Muscle layer of colon (tissue), 2 donors: Measurements from ENCODE around the gene C2CD3.
"Not testable (repeated sequence)": the region's sequence is repeated elsewhere in the genome, so short reads cannot be mapped to it uniquely, and the experiment has no call there.

Source experiments
- H3K27ac ChIP-seq: one replicate; pipeline ENCODE4 v1.7.0; 2013; ENCODE audit warnings: low read depth, mild to moderate bottlenecking, low read length, moderate library complexity
- H3K27me3 ChIP-seq, 2 donors: one replicate each; pipeline ENCODE4 v1.7.0; 2013; ENCODE audit warnings: low read length in 2 of 2, mild to moderate bottlenecking in 2 of 2; ENCODE audit not compliant: insufficient read depth in 2 of 2, control insufficient read depth in 1 of 2
- H3K36me3 ChIP-seq: one replicate; pipeline ENCODE4 v1.7.0; 2013; ENCODE audit warnings: mild to moderate bottlenecking, low read length; ENCODE audit not compliant: insufficient read depth
- H3K4me1 ChIP-seq: one replicate; pipeline ENCODE4 v1.7.0; 2013; ENCODE audit warnings: mild to moderate bottlenecking, low read length; ENCODE audit not compliant: insufficient read depth
- H3K4me3 ChIP-seq, 2 donors: one replicate each; pipeline ENCODE4 v1.7.0; 2013; ENCODE audit warnings: low read length in 2 of 2, low read depth in 1 of 2, mild to moderate bottlenecking in 1 of 2, moderate library complexity in 1 of 2
- H3K9ac ChIP-seq: one replicate; pipeline ENCODE4 v1.7.0; 2013; ENCODE audit warnings: low read length
- H3K9me3 ChIP-seq: one replicate; pipeline ENCODE4 v1.7.0; 2013; ENCODE audit warnings: mild to moderate bottlenecking, low read length
- donor health status: abdominal sarcoma.
- donor health status: Adenocarcinoma of cecum.

The C2CD3 gene

GRCh38 chr11:74135127-74135840 is 35.5 kb downstream of the C2CD3 start:
- H3K4me1 ChIP-seq: peaks cover 17% of the 10 kb centered on the region
- no peak overlapping the region for H3K27ac ChIP-seq
- no peak overlapping the region for H3K4me3 ChIP-seq
- H3K36me3 ChIP-seq: peaks cover 5% of the 10 kb centered on the region
- H3K9me3 ChIP-seq: no peaks in the 10 kb centered on the region
- no peaks in the 10 kb centered on the region for H3K27me3 ChIP-seq
- H3K9ac ChIP-seq: no peak overlapping the region

GRCh38 chr11:74134661-74135060 is 36.1 kb downstream of the C2CD3 start:
- Histone ChIP-seq H3K36me3 (peaks cover 5% of the 10 kb centered on the region), H3K4me3 (no peak overlapping the region), H3K9ac (no peak overlapping the region)

GRCh38 chr11:74133436-74133835 is 37.4 kb downstream of the C2CD3 start:
- H3K27ac ChIP-seq: no peak overlapping the region
- H3K9me3 ChIP-seq: no peaks in the 10 kb centered on the region
- no peak overlapping the region for H3K9ac ChIP-seq
- H3K36me3 ChIP-seq: peaks cover 5% of the 10 kb centered on the region
- peaks cover 5% of the 10 kb centered on the region for H3K4me1 ChIP-seq
- H3K27me3 ChIP-seq: no peaks in the 10 kb centered on the region
- no peak overlapping the region for H3K4me3 ChIP-seq

More at GRCh38 chr11:74134661-74135060, 36.1 kb downstream of the C2CD3 start:
- no peak overlapping the region for H3K27ac ChIP-seq
- H3K9me3 ChIP-seq: no peaks in the 10 kb centered on the region
- H3K4me1 ChIP-seq: peaks cover 17% of the 10 kb centered on the region
- no peaks in the 10 kb centered on the region for H3K27me3 ChIP-seq

- Histone ChIP-seq H3K36me3 (peaks cover 5% of the 10 kb centered on the region), H3K27ac (no peak overlapping the region), H3K9ac (no peak overlapping the region), H3K9me3 (no peaks in the 10 kb centered on the region), H3K4me3 (no peak overlapping the region), H3K27me3 (no peaks in the 10 kb centered on the region), H3K4me1 (no peaks in the 10 kb centered on the region)
Measured at GRCh38 chr11:74132833-74133232, 38.0 kb downstream of the C2CD3 start.

GRCh38 chr11:74129121-74129520 is 41.7 kb downstream of the C2CD3 start:
- H3K36me3 ChIP-seq, H3K4me3 ChIP-seq, H3K27me3 ChIP-seq, H3K27ac ChIP-seq, H3K4me1 ChIP-seq, H3K9me3 ChIP-seq, H3K9ac ChIP-seq: not testable (repeated sequence)

- no peak overlapping the region for H3K9ac ChIP-seq
- H3K27me3 ChIP-seq: no peaks in the 10 kb centered on the region
- peaks cover 4% of the 10 kb centered on the region for H3K36me3 ChIP-seq
- H3K9me3 ChIP-seq: no peaks in the 10 kb centered on the region
- no peaks in the 10 kb centered on the region for H3K4me1 ChIP-seq
- H3K27ac ChIP-seq: no peak overlapping the region
- H3K4me3 ChIP-seq: no peak overlapping the region
Measured at GRCh38 chr11:74123008-74123448, 47.8 kb downstream of the C2CD3 start.

GRCh38 chr11:74121804-74122203 is 49.0 kb downstream of the C2CD3 start:
- H3K9me3 ChIP-seq: no peaks in the 10 kb centered on the region
- H3K27ac ChIP-seq: no peak overlapping the region
- H3K27me3 ChIP-seq: no peaks in the 10 kb centered on the region
- no peak overlapping the region for H3K4me3 ChIP-seq
- H3K36me3 ChIP-seq: peaks cover 5% of the 10 kb centered on the region
- H3K4me1 ChIP-seq: no peaks in the 10 kb centered on the region
- no peak overlapping the region for H3K9ac ChIP-seq

GRCh38 chr11:74120260-74121035 is 50.4 kb downstream of the C2CD3 start:
- not testable (repeated sequence) for H3K36me3 ChIP-seq, H3K27ac ChIP-seq

GRCh38 chr11:74116719-74117118 is 54.1 kb downstream of the C2CD3 start:
- H3K36me3 ChIP-seq: peaks cover 17% of the 10 kb centered on the region
- no peak overlapping the region for H3K4me3 ChIP-seq

More at GRCh38 chr11:74120260-74121035, 50.4 kb downstream of the C2CD3 start:
- H3K9ac ChIP-seq, H3K9me3 ChIP-seq, H3K4me1 ChIP-seq, H3K27me3 ChIP-seq, H3K4me3 ChIP-seq: not testable (repeated sequence)

GRCh38 chr11:74112877-74113276 is 57.9 kb downstream of the C2CD3 start:
- Histone ChIP-seq H3K27ac (no peak overlapping the region), H3K9me3 (no peaks in the 10 kb centered on the region), H3K27me3 (no peaks in the 10 kb centered on the region), H3K4me3 (no peak overlapping the region), H3K36me3 (peaks cover 12% of the 10 kb centered on the region), H3K9ac (no peak overlapping the region), H3K4me1 (no peaks in the 10 kb centered on the region)

More at GRCh38 chr11:74116719-74117118, 54.1 kb downstream of the C2CD3 start:
- no peaks in the 10 kb centered on the region for H3K9me3 ChIP-seq
- H3K27me3 ChIP-seq: no peaks in the 10 kb centered on the region
- no peak overlapping the region for H3K9ac ChIP-seq
- no peaks in the 10 kb centered on the region for H3K4me1 ChIP-seq
- H3K27ac ChIP-seq: no peak overlapping the region

- Histone ChIP-seq H3K9ac (no peak overlapping the region), H3K36me3 (peaks cover 39% of the 10 kb centered on the region), H3K27ac (no peak overlapping the region), H3K4me3 (no peak overlapping the region), H3K27me3 (no peaks in the 10 kb centered on the region), H3K9me3 (no peaks in the 10 kb centered on the region), H3K4me1 (no peaks in the 10 kb centered on the region)
Measured at GRCh38 chr11:74106124-74106523, 64.7 kb downstream of the C2CD3 start.
